GM18502 (cell line): ENCODE measurements around the gene HNRNPH2.

Experiments
- ATAC-seq: cut with Tn5 transposase; IDR thresholded peaks from one replicate; pipeline ENCODE4 v1.9.1; 2021; ENCODE audit warnings: mild to moderate bottlenecking; ENCODE audit not compliant: unreplicated experiment, poor library complexity

The HNRNPH2 gene

DNA sequence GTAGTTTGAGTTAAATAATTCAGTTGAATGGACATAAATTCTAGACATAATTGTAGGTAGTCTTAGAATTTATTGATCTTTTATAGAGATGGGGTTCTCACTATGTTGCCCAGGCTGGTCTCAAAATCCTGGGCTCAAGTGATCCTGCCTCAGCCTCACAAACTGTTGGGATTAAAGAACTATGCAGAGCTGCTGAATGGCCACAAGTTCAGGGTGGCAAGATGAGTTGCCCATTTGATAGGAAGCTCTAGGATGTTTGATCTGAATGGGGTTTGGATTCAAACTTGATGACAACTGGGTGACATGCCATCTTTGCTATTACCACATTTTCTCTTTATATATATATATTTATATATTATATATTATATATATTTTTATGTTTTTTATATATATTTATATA is 13.7 kb upstream of the HNRNPH2 start:
- ATAC-seq, result no peak

DNA sequence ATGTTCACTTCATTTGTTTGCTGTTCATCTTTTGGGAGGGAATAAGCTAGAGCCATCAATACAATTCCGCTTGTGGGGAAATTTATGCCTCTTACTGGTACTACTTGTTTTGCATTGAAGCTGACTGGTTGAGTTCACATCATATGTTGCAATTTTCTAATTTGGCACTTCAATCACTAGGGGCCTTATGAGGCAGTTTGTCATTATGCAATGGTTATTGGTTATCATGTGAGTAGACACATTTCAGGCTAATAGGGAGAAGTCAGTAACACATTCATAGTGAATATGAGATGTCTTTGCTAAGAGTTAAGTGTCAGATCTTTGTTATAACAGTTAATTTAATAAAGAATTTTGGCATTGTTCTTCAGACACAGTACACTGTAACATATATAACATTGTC is 12.2 kb upstream of the HNRNPH2 start:
- no peak for ATAC-seq

DNA sequence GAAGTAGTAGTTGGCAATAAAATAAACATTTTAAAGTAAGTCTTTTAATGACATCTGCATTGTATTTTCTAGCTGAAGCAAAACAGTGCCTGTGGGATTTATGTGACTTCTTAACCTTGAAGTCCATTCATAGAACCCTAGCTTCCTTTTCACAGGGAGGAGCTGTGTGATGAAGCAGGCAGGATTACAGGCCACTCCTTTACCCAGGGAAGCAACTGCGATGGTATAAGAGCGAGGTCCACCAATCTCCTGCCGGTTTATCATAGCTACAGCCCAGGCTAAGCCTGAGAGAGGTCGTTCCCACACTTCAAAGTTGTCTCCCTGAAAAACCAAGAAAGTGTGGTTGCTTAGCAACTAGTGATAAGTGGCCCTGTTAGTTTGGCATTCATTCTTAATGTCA is 10.2 kb upstream of the HNRNPH2 start:
- ATAC-seq, result no peak

DNA sequence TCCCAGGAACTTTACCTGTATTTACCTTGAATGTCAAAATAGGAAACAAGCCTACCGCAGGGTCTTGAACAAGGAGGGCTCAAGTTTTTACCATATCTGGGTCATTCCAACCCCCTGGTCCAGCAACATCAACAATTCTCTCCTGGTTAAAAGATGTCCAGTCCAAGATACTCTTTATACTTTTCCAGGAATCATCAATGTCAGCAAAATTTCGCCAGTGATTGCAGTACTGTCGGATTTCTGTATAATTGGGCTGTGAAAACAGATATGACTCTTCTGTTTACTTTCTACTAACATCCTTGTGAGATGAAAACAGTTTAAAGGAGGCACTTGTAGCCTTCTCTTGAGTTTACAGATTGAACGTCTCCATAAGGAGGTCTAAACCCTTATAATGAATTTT is 9.3 kb upstream of the HNRNPH2 start:
- no peak for ATAC-seq

DNA sequence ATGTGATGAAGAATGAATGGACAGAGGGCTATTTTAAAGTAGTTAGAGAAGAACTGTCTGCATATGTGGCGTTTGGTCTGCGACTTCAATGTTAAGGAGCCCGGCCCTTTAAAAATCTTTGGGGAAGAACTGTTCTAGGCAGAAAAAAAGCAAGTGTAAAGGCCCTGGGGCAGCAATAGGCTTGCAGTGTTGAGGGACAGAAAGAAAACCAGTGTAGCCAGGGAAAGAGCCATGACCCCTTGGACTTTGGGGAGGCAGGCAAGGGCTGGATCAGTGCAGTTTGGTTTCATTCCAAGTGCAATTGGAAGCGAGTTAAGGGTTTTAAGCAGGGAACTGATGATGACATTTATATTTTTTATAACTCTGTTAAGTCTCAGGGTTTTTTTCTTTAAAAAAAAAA is 8.2 kb upstream of the HNRNPH2 start:
- ATAC-seq, result no peak

DNA sequence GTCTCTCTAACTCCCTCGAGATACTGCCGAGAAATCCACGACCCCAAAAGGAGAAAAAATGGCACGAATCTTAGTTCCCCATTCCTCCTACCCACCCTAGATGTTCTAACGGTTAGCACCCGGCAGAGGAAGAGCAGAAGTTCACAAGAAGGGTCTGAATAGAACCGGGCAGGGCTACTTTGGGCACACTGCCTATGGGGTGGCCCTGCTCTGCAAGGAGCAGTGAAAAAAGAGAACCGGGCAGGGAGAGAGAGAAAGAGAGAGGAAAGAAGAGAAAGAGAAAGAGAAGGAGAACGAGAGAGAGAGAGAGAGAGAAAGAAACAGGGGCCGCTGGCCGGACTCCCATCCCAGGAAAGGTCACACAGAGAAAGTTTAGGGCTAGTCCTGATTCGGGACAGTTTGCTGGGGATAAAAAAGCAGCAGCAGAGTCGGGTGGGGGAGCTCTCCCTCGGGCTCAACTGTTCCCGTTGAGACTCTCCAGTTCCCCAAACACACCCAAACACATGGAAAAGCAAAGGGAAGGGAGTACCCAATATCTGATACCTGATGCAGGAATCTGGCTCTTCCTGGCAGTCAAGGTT is 765 bp upstream of the HNRNPH2 start:
- peak; percentile 4 for ATAC-seq

DNA sequence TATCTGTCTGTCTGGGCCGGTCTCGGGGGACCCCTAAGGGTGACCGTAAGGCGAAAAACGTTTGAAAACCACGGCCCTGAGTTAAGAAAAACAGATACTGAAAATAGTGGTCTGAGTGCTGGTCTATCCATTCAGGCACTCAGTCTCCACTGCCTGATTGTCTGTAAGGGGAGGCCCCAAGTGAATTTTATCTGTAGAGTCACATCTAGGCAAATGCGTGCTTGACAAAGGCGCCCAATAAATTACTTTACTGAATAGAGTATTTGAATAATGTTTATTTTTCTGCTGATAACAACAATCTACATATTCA is 465 bp downstream of the HNRNPH2 start:
- no peak for ATAC-seq

DNA sequence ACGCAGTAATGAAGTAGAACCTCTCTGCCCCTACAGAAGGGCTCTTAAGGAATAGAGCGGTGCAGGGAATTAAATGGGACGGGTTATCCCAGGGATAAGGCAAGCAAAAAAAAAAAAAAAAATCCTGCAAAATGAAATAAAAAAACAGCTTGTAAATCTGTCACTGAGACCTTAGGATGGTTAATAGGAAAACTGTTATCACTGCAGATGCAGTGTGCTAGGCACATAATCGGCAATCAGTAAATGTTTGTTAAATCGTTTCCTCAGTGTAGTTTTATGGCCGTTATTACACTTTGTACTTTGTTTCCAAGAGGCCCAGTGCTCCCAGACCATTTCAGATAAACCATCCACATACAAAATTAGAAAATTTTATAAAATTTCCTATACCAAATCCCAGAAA is 1.0 kb downstream of the HNRNPH2 start:
- no peak for ATAC-seq

DNA sequence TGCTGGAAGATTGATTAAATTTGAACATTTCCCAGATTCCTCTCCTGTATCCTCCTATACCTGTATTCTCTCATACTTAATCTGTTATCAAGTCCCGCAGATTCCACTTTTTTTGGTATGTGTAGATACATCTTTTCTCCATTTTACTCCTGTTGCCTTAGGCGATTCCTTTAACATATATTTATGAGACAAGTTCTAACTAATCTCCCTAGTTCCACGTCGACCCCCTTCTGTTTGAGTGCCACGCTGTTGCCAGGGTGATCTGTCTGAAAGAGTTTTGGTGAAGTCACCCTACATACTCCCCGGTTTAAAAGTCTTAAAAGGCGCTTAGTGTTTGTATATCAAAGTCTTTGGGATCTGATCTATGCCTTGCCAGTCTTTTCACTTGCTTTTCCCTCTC is 2.4 kb downstream of the HNRNPH2 start:
- ATAC-seq, result no peak

DNA sequence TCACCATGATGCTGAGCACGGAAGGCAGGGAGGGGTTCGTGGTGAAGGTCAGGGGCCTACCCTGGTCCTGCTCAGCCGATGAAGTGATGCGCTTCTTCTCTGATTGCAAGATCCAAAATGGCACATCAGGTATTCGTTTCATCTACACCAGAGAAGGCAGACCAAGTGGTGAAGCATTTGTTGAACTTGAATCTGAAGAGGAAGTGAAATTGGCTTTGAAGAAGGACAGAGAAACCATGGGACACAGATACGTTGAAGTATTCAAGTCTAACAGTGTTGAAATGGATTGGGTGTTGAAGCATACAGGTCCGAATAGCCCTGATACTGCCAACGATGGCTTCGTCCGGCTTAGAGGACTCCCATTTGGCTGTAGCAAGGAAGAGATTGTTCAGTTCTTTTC is 4.0 kb downstream of the HNRNPH2 start:
- ATAC-seq, result no peak

DNA sequence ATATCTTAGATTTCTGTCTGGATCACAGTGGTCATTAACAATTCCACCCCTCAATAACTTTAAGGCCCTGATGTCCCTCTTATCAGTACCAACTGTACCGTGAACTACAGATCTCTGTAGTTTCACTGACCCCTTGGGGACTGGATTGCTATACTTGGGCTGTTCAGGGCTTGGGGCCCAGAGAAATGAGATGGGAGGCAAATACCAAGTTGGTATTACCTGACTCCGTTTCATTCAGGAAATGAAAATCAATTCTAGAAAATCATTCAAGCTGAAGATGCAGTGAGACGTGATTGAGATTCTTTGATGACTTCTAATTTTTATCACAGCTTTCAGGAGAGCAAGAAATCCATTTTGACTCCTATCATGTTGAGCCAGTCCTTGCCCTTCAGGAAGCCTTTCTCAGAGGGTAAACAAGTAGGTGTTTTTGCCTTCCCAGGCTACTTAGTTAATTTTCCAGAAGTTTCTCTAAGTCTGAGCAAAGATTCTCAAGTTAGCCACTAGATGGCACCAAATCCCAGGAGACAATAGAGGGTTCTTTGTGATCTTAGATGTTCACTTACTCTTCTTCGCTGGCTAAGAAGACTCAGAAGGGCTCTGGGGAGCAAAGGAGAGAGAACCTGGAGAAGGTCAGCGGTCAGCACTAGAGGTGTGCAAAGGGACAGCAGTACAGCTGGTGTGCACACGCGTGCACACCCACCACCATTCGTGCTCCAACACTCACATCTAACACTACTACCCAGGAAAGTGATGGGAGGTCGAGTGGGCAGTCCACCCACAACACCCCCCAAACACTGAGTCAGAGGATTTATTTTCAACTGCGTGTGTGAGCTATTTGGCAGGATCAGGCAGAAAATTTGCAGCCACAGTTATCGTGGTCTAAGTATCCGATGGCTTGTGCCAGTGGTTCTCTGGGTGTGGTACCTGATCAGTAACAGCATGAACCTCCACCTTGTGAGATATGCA is 7.4 kb downstream of the HNRNPH2 start:
- peak; percentile 67 for ATAC-seq

DNA sequence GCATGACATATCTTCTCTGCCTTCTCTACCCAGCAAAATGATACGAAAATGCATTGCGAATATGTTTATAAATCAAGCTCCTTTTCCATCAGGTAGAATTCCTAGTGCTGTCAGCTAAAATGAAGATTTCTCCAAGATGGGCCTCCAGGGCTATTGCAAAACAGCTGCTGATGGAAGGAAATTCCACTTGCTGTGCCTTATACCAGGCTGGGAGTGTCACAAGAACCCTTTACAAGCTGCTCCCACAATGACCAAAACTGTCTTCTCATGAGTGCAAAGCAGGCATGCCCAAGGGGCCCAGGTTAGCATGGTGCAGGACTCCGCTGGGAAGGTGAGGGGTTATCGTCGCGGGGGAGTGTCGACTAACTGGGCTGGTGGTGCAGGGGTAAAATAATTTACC is 8.7 kb downstream of the HNRNPH2 start:
- ATAC-seq, result no peak

DNA sequence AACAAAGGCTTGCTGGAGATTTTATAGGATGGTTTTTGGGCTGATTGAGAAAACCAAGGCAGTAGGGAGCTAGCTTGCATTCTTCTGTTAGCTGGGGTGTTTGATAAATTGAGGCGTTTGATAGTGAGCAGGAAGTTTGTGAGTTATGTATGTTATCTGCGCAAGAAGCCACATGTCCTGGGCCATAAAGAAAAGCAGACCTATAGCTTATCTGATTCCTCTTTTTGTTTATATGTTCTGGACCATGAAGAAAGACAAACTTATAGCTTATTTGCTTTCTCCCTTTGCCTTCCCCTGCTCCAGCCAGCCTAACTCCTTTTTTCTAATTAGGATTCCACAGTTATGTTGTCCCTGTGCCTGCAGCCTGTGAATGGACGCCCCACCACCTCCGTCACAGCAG is 9.2 kb downstream of the HNRNPH2 start:
- no peak for ATAC-seq

DNA sequence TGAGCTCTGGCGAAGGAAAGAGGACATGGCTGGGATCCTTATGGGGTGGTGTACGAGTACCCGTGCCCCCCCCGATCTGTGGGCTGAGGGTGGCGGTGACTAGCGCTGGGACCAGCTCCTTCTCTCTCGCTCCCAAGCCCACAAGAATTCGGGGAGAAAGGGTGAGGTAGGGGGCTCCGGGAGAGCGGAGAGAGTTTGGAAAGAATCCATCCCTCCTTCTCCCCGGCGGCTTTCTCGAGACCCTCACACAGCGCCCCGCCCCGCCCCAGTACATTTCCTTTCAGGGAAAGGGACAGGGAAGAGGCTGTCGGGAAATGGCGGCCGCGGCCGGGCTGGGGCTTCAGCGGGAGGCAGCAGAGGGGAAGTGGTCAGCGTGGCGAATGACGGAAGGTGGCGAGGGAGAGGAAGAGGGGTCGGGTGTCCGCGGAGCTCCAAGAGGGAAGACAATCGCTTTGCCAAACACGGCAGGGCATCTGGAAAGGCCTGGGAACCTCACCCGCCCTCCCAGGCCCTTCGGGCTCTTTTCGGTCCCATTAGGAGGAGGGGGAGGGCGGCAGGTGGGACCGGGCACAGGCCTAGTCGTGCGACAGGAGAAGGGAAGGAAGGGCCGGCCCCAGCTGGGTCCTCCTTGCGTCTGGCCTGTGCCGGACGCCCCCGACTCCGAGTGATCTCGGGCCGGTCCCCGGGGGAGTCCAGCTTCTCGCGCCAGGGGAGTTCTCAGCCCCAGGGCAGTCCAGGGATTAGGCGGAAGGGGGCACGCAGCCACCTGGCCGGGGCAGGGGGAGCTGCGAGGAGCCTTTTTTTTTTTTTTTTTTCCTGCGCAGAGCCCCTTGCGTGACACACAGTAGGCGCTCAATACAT is 10.2 kb downstream of the HNRNPH2 start:
- peak; percentile 50 for ATAC-seq

DNA sequence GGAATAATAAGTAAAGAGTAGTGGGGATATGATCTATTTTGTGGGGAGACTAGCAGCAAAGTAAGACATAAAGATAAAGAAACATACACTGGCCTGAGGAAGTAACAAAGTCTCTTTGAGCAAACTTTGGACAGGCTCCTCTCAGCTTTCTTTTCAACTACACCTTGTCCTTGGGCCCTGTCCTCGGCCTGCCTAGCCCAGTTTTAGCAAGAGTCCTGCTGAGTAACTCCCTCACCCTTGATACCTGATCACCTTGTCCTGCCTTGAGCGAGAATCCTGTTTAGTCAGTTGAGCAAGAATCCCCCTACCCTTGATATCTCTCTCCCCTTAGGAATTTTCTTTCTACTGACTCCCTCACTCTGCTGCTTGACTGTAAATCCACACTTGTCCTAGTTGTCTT is 11.5 kb downstream of the HNRNPH2 start:
- no peak for ATAC-seq

DNA sequence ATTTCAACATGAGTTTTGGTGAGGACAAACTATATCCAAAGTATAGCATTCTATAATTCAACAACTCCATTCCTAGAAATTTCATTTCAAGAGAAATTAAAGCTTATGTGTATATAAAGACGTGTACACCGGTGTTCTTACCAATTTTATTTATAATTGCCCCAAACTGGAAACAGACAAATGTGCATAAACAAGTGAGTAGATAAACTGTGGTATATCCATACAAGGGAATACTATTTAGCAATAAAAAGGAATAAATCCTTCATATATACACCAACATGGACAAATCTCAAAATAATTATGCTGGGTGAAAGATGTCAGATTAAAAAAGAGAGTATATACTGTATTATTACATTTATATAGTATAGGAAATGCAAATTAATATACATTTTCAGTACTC is 19.9 kb downstream of the HNRNPH2 start:
- ATAC-seq, result no peak

DNA sequence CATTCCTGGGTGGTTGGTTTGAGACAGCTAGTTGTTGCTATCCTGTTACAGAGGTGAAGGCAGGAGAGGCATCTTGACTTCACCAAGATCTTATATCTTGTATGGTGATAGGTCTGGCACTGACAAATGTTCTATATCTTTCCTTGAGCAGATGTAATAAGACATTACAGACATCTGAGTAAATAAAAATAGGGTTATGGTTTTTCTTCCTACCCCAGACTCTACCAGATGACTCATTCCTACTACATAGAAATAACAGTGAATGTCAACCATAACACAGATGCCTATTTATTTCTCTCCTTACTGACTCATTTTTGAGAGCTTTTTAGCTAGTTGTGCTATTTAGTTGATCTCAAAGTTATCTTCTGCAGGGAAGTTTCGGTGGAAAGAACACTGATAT is 21.9 kb downstream of the HNRNPH2 start:
- ATAC-seq, result peak; percentile 69

DNA sequence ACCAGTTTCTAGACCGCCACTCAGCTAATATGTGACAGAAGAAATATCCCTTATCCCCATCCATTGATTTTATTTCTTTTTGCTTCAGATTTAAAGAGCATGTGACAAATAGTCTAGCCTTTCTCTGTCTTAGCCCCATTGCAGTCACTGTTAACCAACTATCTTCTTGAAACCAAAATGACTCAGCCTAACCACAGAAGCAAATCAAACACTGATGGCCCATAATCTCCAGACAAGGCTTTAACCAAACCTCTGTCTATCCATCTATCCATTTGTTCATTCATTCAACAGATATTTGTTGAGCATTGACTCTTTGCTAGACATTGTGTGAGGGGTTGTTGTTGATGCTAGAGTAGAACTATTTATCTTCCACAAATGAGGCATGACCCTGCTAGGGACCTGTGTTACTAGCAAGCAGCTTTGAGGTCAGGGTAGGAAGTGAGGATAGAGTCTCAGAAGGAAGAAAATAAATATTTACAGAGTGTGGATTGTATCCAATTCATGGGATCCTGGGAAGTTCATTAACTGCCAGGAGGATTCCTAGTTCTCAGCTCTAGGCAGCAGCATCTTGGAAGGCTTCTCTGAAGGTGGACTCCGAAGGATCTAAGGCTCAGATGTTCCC is 22.5 kb downstream of the HNRNPH2 start:
- ATAC-seq, result peak; percentile 97

DNA sequence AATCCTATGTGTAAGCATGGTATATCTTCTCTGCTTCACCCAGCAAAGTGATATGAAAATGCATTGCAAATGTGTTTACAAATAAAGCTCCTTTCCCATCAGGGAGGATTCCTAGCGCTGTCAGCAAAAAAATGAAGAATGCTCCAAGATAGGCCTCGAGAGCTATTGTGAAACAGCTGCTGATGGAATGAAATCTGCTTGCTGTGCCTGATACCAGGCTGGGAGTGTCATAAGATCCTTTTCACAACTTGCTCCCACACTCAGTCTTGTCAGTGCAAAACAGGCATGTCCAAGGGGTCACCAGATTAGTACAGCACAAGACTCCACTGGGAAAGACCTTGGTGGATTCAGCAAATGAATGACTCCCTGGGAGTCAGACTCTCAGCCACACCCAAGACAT is 34.1 kb downstream of the HNRNPH2 start:
- ATAC-seq, result no peak

DNA sequence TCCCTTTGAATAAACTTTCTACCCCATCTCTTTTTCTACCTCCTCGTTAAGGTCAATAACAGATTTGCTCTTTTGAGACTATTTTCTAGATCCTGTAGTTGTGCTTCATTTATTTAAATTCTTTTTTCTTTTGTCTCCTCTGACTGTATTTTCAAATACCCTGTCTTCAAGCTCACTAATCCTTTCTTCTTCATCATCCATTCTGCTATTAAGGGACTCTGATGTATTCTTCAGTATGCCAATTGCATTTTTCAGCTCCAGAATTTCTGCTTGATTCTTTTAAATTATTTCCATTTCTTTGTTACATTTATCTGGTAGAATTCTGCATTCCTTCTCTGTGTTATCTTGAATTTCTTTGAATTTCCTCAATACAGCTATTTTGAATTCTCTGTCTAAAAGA is 41.3 kb downstream of the HNRNPH2 start:
- ATAC-seq, result no peak

DNA sequence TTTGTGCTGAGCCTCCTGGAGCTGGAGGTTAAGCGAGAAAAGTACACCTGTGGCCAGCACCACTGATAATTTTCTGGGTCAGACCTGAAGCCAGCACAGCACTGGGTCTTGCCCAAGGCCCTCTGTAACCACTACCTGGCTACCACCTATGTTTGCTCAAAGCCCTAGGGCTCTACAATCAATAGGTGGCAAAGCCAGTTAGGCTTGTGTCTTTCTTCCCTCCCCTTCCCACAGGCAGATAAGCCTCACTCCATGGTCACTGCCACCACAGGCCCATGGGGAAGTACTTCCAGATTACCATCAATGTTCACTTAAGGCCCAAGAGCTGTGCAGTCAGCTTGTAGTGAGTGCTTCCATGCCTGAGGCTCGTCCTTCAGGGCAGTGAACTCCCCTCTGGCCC is 42.1 kb downstream of the HNRNPH2 start:
- ATAC-seq, result no peak
